CD4-positive, alpha-beta T cell treated with Interleukin-2 at 100 ng/mL for 4 hours (primary cell): ENCODE results near the gene MAP3K14.
"Not testable (repeated sequence)": the region's sequence is repeated elsewhere in the genome, so short reads cannot be mapped to it uniquely, and the experiment has no call there.

ENCODE experiments used
- DNase-seq: peaks from one replicate; pipeline ENCODE4 v3.0.0-alpha.2; 2020; ENCODE audit warnings: low spot score

Gene MAP3K14

GRCh38 chr17:45257115-45257514, 59.7 kb downstream of the MAP3K14 start:
- no peak for DNase-seq

- no peak for DNase-seq
Observed at GRCh38 chr17:45256114-45256966, 60.5 kb downstream of the MAP3K14 start.

- DNase-seq = no peak
Observed at GRCh38 chr17:45255358-45255757, 61.5 kb downstream of the MAP3K14 start.

- DNase-seq = no peak
Observed at GRCh38 chr17:45253879-45254278, 62.9 kb downstream of the MAP3K14 start.

GRCh38 chr17:45253237-45253636, 63.6 kb downstream of the MAP3K14 start:
- DNase-seq = not testable (repeated sequence)

- DNase-seq = no peak
Observed at GRCh38 chr17:45251931-45252330, 64.9 kb downstream of the MAP3K14 start.

- peak; percentile 81 for DNase-seq
Observed at GRCh38 chr17:45248132-45248957, 68.5 kb downstream of the MAP3K14 start.

GRCh38 chr17:45247429-45248131, 69.2 kb downstream of the MAP3K14 start:
- peak; percentile 96 for DNase-seq

- no peak for DNase-seq
Observed at GRCh38 chr17:45246861-45247428, 69.9 kb downstream of the MAP3K14 start.

- DNase-seq = no peak
Observed at GRCh38 chr17:45246338-45246737, 70.5 kb downstream of the MAP3K14 start.

GRCh38 chr17:45244725-45245656, 71.8 kb downstream of the MAP3K14 start:
- DNase-seq = no peak

- no peak for DNase-seq
Observed at GRCh38 chr17:45243750-45244149, 73.1 kb downstream of the MAP3K14 start.

- DNase-seq = no peak
Observed at GRCh38 chr17:45242029-45242414, 74.8 kb downstream of the MAP3K14 start.

- DNase-seq = no peak
Observed at GRCh38 chr17:45241328-45242028, 75.3 kb downstream of the MAP3K14 start.

GRCh38 chr17:45240905-45241327, 75.9 kb downstream of the MAP3K14 start:
- DNase-seq = no peak

- DNase-seq = no peak
Observed at GRCh38 chr17:45238155-45238774, 78.6 kb downstream of the MAP3K14 start.

- DNase-seq = no peak
Observed at GRCh38 chr17:45237686-45238085, 79.1 kb downstream of the MAP3K14 start.

- no peak for DNase-seq
Observed at GRCh38 chr17:45236282-45236606, 80.6 kb downstream of the MAP3K14 start.

GRCh38 chr17:45235416-45236281, 81.2 kb downstream of the MAP3K14 start:
- peak; percentile 80 for DNase-seq
